MM.1S (cell line): ENCODE results near the gene TNFRSF6B.

Source experiments
- DNase-seq: peaks from one replicate; pipeline ENCODE4 v3.0.0-alpha.2; 2015
- H2AFZ ChIP-seq: fragments of 300-600 bp; sonication (generic); 2 replicates; pipeline ENCODE4 v1.6.0; 2016; ENCODE audit warnings: antibody characterized with exemption, low read length
- H3F3A ChIP-seq: fragments of 300-600 bp; sonication (generic); 2 replicates; pipeline ENCODE4 v1.6.1; 2016; ENCODE audit warnings: mild to moderate bottlenecking, antibody characterized with exemption, low read length, moderate library complexity, mixed read lengths; ENCODE audit not compliant: insufficient read depth
- H3K27ac ChIP-seq: fragments of 300-600 bp; sonication (generic); 2 replicates; pipeline ENCODE4 v1.5.1; 2016; ENCODE audit warnings: mild to moderate bottlenecking, low read length
- H3K27me3 ChIP-seq: fragments of 300-600 bp; sonication (generic); replicated peaks from 2 replicates; pipeline ENCODE4 v1.6.0; 2016; ENCODE audit warnings: low read length; ENCODE audit not compliant: insufficient read depth
- H3K36me3 ChIP-seq: fragments of 300-600 bp; sonication (generic); replicated peaks from 2 replicates; pipeline ENCODE4 v1.6.1; 2016; ENCODE audit warnings: mild to moderate bottlenecking, low read length, mixed read lengths; ENCODE audit not compliant: insufficient read depth
- H3K4me1 ChIP-seq: fragments of 300-600 bp; sonication (generic); 2 replicates; pipeline ENCODE4 v1.6.1; 2016; ENCODE audit warnings: low read length, mixed read lengths
- H3K4me2 ChIP-seq: fragments of 300-600 bp; sonication (generic); 2 replicates; pipeline ENCODE4 v1.6.0; 2016; ENCODE audit warnings: low read depth, low read length
- H3K4me3 ChIP-seq: fragments of 300-600 bp; sonication (generic); 2 replicates; pipeline ENCODE4 v1.5.1; 2016; ENCODE audit warnings: low read length, mixed read lengths
- H3K79me2 ChIP-seq: fragments of 300-600 bp; sonication (generic); 2 replicates; pipeline ENCODE4 v1.6.1; 2016; ENCODE audit warnings: mixed run types, low read length, mixed read lengths
- H3K9ac ChIP-seq: fragments of 300-600 bp; sonication (generic); 2 replicates; pipeline ENCODE4 v1.6.1; 2016; ENCODE audit warnings: low read length, mixed read lengths
- H3K9me2 ChIP-seq: fragments of 300-600 bp; sonication (generic); replicated peaks from 2 replicates; pipeline ENCODE4 v1.6.1; 2016; ENCODE audit warnings: mild to moderate bottlenecking, low read length, mixed read lengths; ENCODE audit not compliant: insufficient read depth
- H3K9me3 ChIP-seq: fragments of 300-600 bp; sonication (generic); replicated peaks from 2 replicates; pipeline ENCODE4 v1.6.1; 2016; ENCODE audit warnings: mild to moderate bottlenecking, low read length, mixed read lengths; ENCODE audit not compliant: insufficient read depth
- H4K20me1 ChIP-seq: fragments of 300-600 bp; sonication (generic); 2 replicates; pipeline ENCODE4 v1.6.1; 2016; ENCODE audit warnings: mild to moderate bottlenecking, low read length, moderate library complexity, mixed read lengths; ENCODE audit not compliant: insufficient read depth
- EZH2 ChIP-seq: fragments of 300-600 bp; sonication (generic); optimal IDR thresholded peaks from 2 replicates; pipeline ENCODE3; 2017; ENCODE audit warnings: low read depth, mild to moderate bottlenecking, antibody characterized with exemption, low read length, mixed read lengths
- EZH2phosphoT487 ChIP-seq: fragments of 300-600 bp; sonication (generic); IDR thresholded peaks from 2 replicates; pipeline ENCODE4 v1.6.1; 2018; ENCODE audit warnings: antibody characterized with exemption, low read length
- TF ChIP-seq, protein P1 (sequence below): fragments of 300-600 bp; sonication (generic); IDR thresholded peaks from 2 replicates; pipeline ENCODE4 v1.5.1; 2016; ENCODE audit warnings: antibody characterized with exemption, low read length, mixed read lengths

The TNFRSF6B gene

DNA sequence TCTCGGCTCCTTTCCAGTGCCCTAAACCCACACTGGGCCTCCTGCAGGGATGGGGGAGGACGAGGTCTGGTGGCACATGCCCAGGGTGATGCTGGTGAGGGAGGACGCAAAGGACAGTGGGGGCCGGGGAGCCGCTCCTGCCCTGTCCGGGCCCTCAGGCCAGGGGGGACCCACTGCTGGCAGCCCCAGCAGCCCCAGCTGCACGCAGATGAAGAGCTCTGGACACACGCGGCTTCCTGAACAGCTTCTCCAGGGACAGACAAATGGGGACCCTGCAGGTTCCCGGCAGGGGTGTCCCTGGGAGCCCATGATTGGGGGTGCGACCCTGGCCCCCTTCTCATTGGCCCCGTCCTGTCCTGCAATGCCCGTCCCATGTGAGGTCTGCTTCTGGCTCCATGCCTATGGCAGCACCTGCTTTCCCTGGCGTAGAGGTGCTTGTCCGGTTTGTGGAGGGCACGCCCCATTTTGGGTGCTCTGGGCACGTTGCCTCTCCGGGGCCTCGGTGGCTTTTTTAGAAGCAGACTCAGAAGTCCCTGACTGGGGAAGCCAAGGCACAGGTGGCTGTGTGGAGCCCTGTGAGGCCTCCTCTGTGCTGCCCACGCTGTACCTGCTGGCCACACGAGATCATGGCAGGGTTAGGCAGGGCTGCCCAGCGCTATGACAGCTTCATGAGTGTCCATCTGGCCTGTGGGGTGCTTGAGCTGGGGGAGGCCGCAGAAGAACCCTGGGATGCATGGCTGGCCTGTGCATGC, 15.4 kb upstream of the TNFRSF6B start:
- no peaks in the 10 kb centered on the region for H3K4me1 ChIP-seq
- H3K4me3 ChIP-seq, result no peak overlapping the region
- H4K20me1 ChIP-seq, result no peaks in the 10 kb centered on the region
- H3F3A ChIP-seq, result no peaks in the 10 kb centered on the region
- no peaks in the 10 kb centered on the region for H3K9me3 ChIP-seq
- no peak overlapping the region for H3K9ac ChIP-seq
- TF ChIP-seq EZH2phosphoT487 (no peak), EZH2 (no peak)
- TF ChIP-seq, protein P1, sequence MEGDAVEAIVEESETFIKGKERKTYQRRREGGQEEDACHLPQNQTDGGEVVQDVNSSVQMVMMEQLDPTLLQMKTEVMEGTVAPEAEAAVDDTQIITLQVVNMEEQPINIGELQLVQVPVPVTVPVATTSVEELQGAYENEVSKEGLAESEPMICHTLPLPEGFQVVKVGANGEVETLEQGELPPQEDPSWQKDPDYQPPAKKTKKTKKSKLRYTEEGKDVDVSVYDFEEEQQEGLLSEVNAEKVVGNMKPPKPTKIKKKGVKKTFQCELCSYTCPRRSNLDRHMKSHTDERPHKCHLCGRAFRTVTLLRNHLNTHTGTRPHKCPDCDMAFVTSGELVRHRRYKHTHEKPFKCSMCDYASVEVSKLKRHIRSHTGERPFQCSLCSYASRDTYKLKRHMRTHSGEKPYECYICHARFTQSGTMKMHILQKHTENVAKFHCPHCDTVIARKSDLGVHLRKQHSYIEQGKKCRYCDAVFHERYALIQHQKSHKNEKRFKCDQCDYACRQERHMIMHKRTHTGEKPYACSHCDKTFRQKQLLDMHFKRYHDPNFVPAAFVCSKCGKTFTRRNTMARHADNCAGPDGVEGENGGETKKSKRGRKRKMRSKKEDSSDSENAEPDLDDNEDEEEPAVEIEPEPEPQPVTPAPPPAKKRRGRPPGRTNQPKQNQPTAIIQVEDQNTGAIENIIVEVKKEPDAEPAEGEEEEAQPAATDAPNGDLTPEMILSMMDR, result no peak
- no peak overlapping the region for H3K4me2 ChIP-seq
- H2AFZ ChIP-seq, result no peak overlapping the region
- no peaks in the 10 kb centered on the region for H3K79me2 ChIP-seq
- H3K9me2 ChIP-seq, result no peaks in the 10 kb centered on the region
- no peak for DNase-seq
- H3K27me3 ChIP-seq, result no peaks in the 10 kb centered on the region
- H3K36me3 ChIP-seq, result no peaks in the 10 kb centered on the region
- no peak overlapping the region for H3K27ac ChIP-seq

DNA sequence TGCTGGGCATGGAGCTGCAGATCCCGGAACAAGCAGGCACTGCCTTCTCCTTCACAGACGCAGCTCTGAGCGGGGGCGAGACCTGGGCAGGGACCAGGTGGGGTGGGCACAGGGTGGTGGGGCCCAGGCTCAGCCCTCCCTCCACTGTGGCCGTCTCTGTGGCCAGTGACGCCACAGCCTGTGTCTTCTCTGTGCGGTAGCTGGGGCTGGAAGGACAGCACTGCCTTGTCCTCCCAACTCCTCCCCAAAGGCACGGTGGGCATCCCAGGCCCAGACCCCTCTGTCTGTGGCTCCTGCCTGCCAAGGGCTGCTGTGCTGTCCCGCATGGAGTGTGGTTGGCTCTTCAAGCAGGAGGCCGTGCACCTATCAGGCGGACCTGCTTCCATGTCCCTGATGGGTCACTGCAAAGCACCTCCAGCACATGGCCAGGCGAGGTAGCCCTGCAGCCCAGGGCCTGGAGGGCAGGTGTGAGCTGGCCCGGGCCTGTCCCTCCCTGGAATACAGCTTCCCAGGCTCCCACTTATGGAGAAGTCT, 14.8 kb upstream of the TNFRSF6B start:
- no peak overlapping the region for H2AFZ ChIP-seq
- H3K36me3 ChIP-seq, result no peaks in the 10 kb centered on the region
- no peaks in the 10 kb centered on the region for H3K9me2 ChIP-seq
- H4K20me1 ChIP-seq, result no peaks in the 10 kb centered on the region
- H3K4me3 ChIP-seq, result no peak overlapping the region
- H3K9me3 ChIP-seq, result no peaks in the 10 kb centered on the region
- no peak for DNase-seq
- TF ChIP-seq EZH2phosphoT487, result no peak
- TF ChIP-seq EZH2, result no peak
- TF ChIP-seq, protein P1, result no peak
- no peaks in the 10 kb centered on the region for H3K4me1 ChIP-seq
- no peaks in the 10 kb centered on the region for H3K27me3 ChIP-seq
- no peak overlapping the region for H3K27ac ChIP-seq
- no peaks in the 10 kb centered on the region for H3K79me2 ChIP-seq
- no peak overlapping the region for H3K4me2 ChIP-seq
- H3K9ac ChIP-seq, result no peak overlapping the region
- H3F3A ChIP-seq, result no peaks in the 10 kb centered on the region

DNA sequence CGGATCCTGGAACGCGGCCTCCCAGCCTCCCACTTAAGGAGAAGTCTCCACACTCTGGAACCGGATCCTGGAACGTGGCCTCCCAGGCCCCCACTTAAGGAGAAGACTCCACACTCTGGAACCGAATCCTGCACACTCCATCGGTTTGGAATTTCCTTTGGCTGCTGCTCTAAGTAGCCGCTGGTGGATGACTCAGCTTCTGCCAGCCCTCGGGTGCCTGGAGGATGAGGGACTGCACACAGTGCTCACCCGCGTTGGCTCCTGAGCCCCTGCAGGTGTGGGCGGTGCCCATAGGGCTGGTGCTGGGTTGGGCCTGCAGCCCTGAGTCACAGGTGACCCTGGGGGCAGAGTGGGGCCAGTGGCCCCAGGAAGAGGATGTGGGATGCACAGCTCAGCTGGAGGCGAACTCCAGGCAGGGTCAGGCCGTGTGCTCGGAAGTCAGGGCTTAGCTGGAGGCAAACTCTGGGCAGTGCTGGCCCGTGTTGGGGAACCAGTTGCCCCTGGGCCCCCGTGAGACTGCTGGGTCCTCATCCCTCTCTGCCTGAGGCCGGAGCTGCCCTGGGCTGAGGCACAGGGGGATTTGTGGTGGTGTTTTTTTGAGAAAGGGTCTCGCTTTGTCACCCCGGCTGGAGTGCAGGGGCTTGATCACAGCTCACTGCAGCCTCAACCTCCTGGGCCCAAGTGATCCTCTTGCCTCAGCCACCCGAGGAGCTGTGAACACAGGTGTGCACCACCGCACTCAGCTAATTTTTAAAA, 13.9 kb upstream of the TNFRSF6B start:
- Histone ChIP-seq H3K36me3 (no peaks in the 10 kb centered on the region), H3K4me3 (no peak overlapping the region), H4K20me1 (no peaks in the 10 kb centered on the region), H3K27ac (no peak overlapping the region), H3K9me2 (no peaks in the 10 kb centered on the region), H3K4me2 (no peak overlapping the region), H3K27me3 (no peaks in the 10 kb centered on the region), H2AFZ (no peak overlapping the region), H3K9ac (no peak overlapping the region), H3F3A (no peaks in the 10 kb centered on the region), H3K9me3 (no peaks in the 10 kb centered on the region), H3K4me1 (no peaks in the 10 kb centered on the region), H3K79me2 (no peaks in the 10 kb centered on the region)
- TF ChIP-seq, protein P1, result no peak
- TF ChIP-seq EZH2, result no peak
- no peak for TF ChIP-seq EZH2phosphoT487
- DNase-seq, result no peak
